Upper lobe of left lung (tissue), 6 donors: ENCODE measurements around the gene SCN1B. TPM values are rescaled to one million over a fixed set of nuclear protein-coding genes. Genes with fewer than 3 reads are reported as not detected.
A peak's percentile ranks its signal among the peaks of the same experiment; 100 is the strongest.

ENCODE experiments used
- ATAC-seq, 2 donors: fragments of 200-7000 bp; cut with Tn5 transposase; one replicate each; pipeline ENCODE4 v1.9.1; 2022; ENCODE audit warnings: mild to moderate bottlenecking in 2 of 2, moderate library complexity in 2 of 2; ENCODE audit not compliant: low FRiP score in 2 of 2
- DNase-seq, 2 donors: peaks; one replicate each; pipeline ENCODE4 v3.0.0-alpha.2; 2019 to 2020
- H3K27ac ChIP-seq, 4 donors: fragments of 200-600 bp; sonication (generic); one replicate each; pipeline ENCODE4 v1.5.1; 2016 to 2019
- H3K27me3 ChIP-seq, 4 donors: fragments of 200-600 bp; sonication (generic); one replicate each; pipeline ENCODE4 v1.5.1; 2017 to 2019
- H3K36me3 ChIP-seq, 4 donors: fragments of 200-600 bp; sonication (generic); one replicate each; pipeline ENCODE4 v1.5.1; 2016 to 2019
- H3K4me1 ChIP-seq, 4 donors: fragments of 200-600 bp; sonication (generic); one replicate each; pipeline ENCODE4 v1.5.1; 2018 to 2019
- H3K4me3 ChIP-seq, 4 donors: fragments of 200-600 bp; sonication (generic); one replicate each; pipeline ENCODE4 v1.5.1; 2017 to 2019; ENCODE audit warnings: mild to moderate bottlenecking in 2 of 4, moderate library complexity in 1 of 4
- H3K9me3 ChIP-seq, 4 donors: fragments of 200-600 bp; sonication (generic); one replicate each; pipeline ENCODE4 v1.5.1; 2018 to 2019
- CTCF ChIP-seq, 6 experiments: fragments of 450-650 bp in 4 of 6; fragments of 200-600 bp in 2 of 6; sonication (generic) in 2 of 6; IDR thresholded peaks; one replicate each; pipeline ENCODE4 v1.5.1; 2016 to 2019; ENCODE audit warnings: antibody characterized with exemption in 6 of 6
- EP300 ChIP-seq, 4 donors: sonication (generic); formaldehyde crosslinking; IDR thresholded peaks; one replicate each; pipeline ENCODE4 v1.5.1; 2017; ENCODE audit warnings: antibody characterized with exemption in 4 of 4, control low read depth in 2 of 4
- POLR2A ChIP-seq, 4 donors: fragments of 450-650 bp; IDR thresholded peaks; one replicate each; pipeline ENCODE4 v1.5.1; 2016 to 2017; ENCODE audit warnings: antibody characterized with exemption in 4 of 4, mild to moderate bottlenecking in 2 of 4
- POLR2AphosphoS5 ChIP-seq, 2 donors: sonication (generic); formaldehyde crosslinking; IDR thresholded peaks; one replicate each; pipeline ENCODE4 v1.5.1; 2017; ENCODE audit warnings: antibody characterized with exemption in 2 of 2
- WGBS, 2 donors: methylation state at CpG; one replicate each; pipeline ENCODE4 v1.1.5; 2017 to 2018; 5-methylcytosine and 5-hydroxymethylcytosine counted together
- total RNA-seq, 6 donors: library from RNA; depleted of rRNA in 4 of 6; stranded (reverse); fragments of >200 nt in 4 of 6; gene quantifications; one replicate each; pipeline versions ENCODE4 v1.1.0 to v1.2.1, GENCODE V29; 2016 to 2021
- donor health status: DM: no; HTN: no; CAD: no; lungs with moderate emphysema.
- donor health status: DM: no; HTN: yes; CAD: no; lungs with severe emphysema.

Gene SCN1B
- total RNA-seq, 6 donors from 2014 or later = 2.9 to 13.1 (median 6.9) TPM

GRCh38 chr19:35039881-35040825 is 9.9 kb downstream of the SCN1B start:
- H3K9me3 ChIP-seq = no peaks in the 10 kb centered on the region
- H3K4me3 ChIP-seq = peak overlapping the region in 3 of 4 donors; percentile 34 to 44 (median 43)
- peaks cover 0 to 8% (median 0%) of the 10 kb centered on the region in 4 donors for H3K36me3 ChIP-seq
- TF ChIP-seq POLR2AphosphoS5 (IDR thresholded peaks at IDR 0.05) = no peak
- TF ChIP-seq EP300 (IDR thresholded peaks at IDR 0.05) = no peak
- TF ChIP-seq CTCF (IDR thresholded peaks at IDR 0.05) = no peak
- no peak for TF ChIP-seq POLR2A (IDR thresholded peaks at IDR 0.05)
- peak overlapping the region; percentile 70 to 92 (median 82) for H3K27ac ChIP-seq
- 37 to 46% methylated on average over 27 to 37 of the region's 39 CpGs for WGBS, 2 donors
- H3K27me3 ChIP-seq = no peaks in the 10 kb centered on the region
- peak; percentile 19 to 87 for DNase-seq
- no peak for ATAC-seq
- H3K4me1 ChIP-seq = peaks cover 42 to 74% (median 58%) of the 10 kb centered on the region in 4 donors

GRCh38 chr19:35040826-35041547 is 10.7 kb downstream of the SCN1B start:
- peak; percentile 93 to 95 for DNase-seq
- WGBS, 2 donors = 8 to 10% methylated on average over 18 to 34 of the region's 36 CpGs
- Histone ChIP-seq H3K36me3 (peaks cover 0 to 5% (median 0%) of the 10 kb centered on the region in 4 donors), H3K27ac (peak overlapping the region; percentile 70 to 92 (median 82)), H3K4me1 (peaks cover 42 to 74% (median 60%) of the 10 kb centered on the region in 4 donors), H3K4me3 (peak overlapping the region in 3 of 4 donors; percentile 34 to 44 (median 43)), H3K27me3 (no peaks in the 10 kb centered on the region), H3K9me3 (no peaks in the 10 kb centered on the region)
- ATAC-seq = peak; percentile 66 to 82
- TF ChIP-seq POLR2A (IDR thresholded peaks at IDR 0.05) (peak in 1 of 4 donors; percentile 61), EP300 (IDR thresholded peaks at IDR 0.05) (peak in 3 of 4 donors; percentile 68 to 96 (median 76)), POLR2AphosphoS5 (IDR thresholded peaks at IDR 0.05) (peak; percentile 86 to 90), CTCF (IDR thresholded peaks at IDR 0.05) (no peak)

- Histone ChIP-seq H3K27ac (peak within 1 kb of the TSS; percentile 70 to 92 (median 82)), H3K27me3 (no peaks in the 10 kb centered on the region), H3K4me1 (peaks cover 42 to 74% (median 61%) of the 10 kb centered on the region in 4 donors), H3K36me3 (no peaks in the 10 kb centered on the region), H3K4me3 (peak within 1 kb of the TSS in 3 of 4 donors; percentile 34 to 44 (median 43)), H3K9me3 (no peaks in the 10 kb centered on the region)
- ATAC-seq = peak; percentile 35 to 78
- TF ChIP-seq CTCF (IDR thresholded peaks at IDR 0.05) = no peak
- peak in 1 of 4 donors; percentile 42 for TF ChIP-seq POLR2A (IDR thresholded peaks at IDR 0.05)
- peak; percentile 86 to 87 for DNase-seq
- WGBS, 2 donors = 42 to 53% methylated on average over 2 to 12 of the region's 19 CpGs
Observed at GRCh38 chr19:35041548-35042055, 11.3 kb downstream of the SCN1B start, which contains the start of gene HPN. HPN (plus strand) TSS chr19:35041721; CDS start chr19:35042507, 786 bp downstream.

- no peaks in the 10 kb centered on the region for H3K27me3 ChIP-seq
- peak overlapping the region; percentile 70 to 92 (median 82) for H3K27ac ChIP-seq
- H3K36me3 ChIP-seq = no peaks in the 10 kb centered on the region
- 61 to 78% methylated on average over 13 to 14 of the region's 14 CpGs for WGBS, 2 donors
- ATAC-seq (no peak), DNase-seq (peak; percentile 36 to 61)
- no peaks in the 10 kb centered on the region for H3K9me3 ChIP-seq
- H3K4me1 ChIP-seq = peaks cover 41 to 74% (median 60%) of the 10 kb centered on the region in 4 donors
- peak overlapping the region in 3 of 4 donors; percentile 34 to 44 (median 43) for H3K4me3 ChIP-seq
- TF ChIP-seq CTCF (IDR thresholded peaks at IDR 0.05) (no peak), POLR2A (IDR thresholded peaks at IDR 0.05) (no peak), POLR2AphosphoS5 (IDR thresholded peaks at IDR 0.05) (no peak), EP300 (IDR thresholded peaks at IDR 0.05) (no peak)
Observed at GRCh38 chr19:35042056-35042730, 11.9 kb downstream of the SCN1B start.
